BLaER1 treated with 17β-estradiol and CSF1 and Interleukin-3, amounts not matched to agents 10 nM and 100 nM (cell line): Measurements from ENCODE around the gene CETN2.

ENCODE experiments used
- H3K27ac ChIP-seq, 11 experiments: shearing (Covaris generic); formaldehyde crosslinking; 2 replicates each; pipeline ENCODE4 v1.8.1; 2022
- H3K27me3 ChIP-seq, 11 experiments: shearing (Covaris generic); formaldehyde crosslinking; 2 replicates each; pipeline ENCODE4 v1.8.1; 2022
- H3K36me3 ChIP-seq, 11 experiments: shearing (Covaris generic); formaldehyde crosslinking; 2 replicates each; pipeline ENCODE4 v1.8.1; 2022
- H3K4me1 ChIP-seq, 10 experiments: shearing (Covaris generic); formaldehyde crosslinking; 2 replicates each; pipeline ENCODE4 v1.8.1; 2022
- H3K4me2 ChIP-seq, 11 experiments: shearing (Covaris generic); formaldehyde crosslinking; 2 replicates each; pipeline ENCODE4 v1.8.1; 2022
- H3K4me3 ChIP-seq, 10 experiments: shearing (Covaris generic); formaldehyde crosslinking; 2 replicates each; pipeline ENCODE4 v1.8.1; 2022
- H3K9ac ChIP-seq, 11 experiments: shearing (Covaris generic); formaldehyde crosslinking; 2 replicates each; pipeline ENCODE4 v1.8.1; 2022
- H3K9me3 ChIP-seq, 11 experiments: shearing (Covaris generic); formaldehyde crosslinking; replicated peaks in 1 of 11; 2 replicates each; pipeline ENCODE4 v1.8.1; 2022
- H4K20me1 ChIP-seq, 11 experiments: shearing (Covaris generic); formaldehyde crosslinking; 2 replicates each; pipeline ENCODE4 v1.8.1; 2022
- Cebpa-rat ChIP-seq, 11 experiments: shearing (Covaris generic); IDR thresholded peaks; 2 replicates each; pipeline ENCODE4 v1.8.1; 2022

Gene CETN2

GRCh38 chrX:152823657-152824056, 6.9 kb downstream of the CETN2 start:
- Histone ChIP-seq H3K4me2 (no peak overlapping the region), H3K9me3 (no peaks in the 10 kb centered on the region), H3K4me1 (no peaks in the 10 kb centered on the region), H3K27ac (no peak overlapping the region), H4K20me1 (peaks cover 0 to 15% (median 0%) of the 10 kb centered on the region in 11 experiments; a peak in 7 of 22 replicates), H3K4me3 (no peak overlapping the region), H3K9ac (no peak overlapping the region), H3K27me3 (peaks cover 90 to 100% (median 97%) of the 10 kb centered on the region in 11 experiments), H3K36me3 (peaks cover 0 to 3% (median 0%) of the 10 kb centered on the region in 11 experiments; a peak in 1 of 22 replicates)
- no peak for TF ChIP-seq Cebpa-rat (IDR thresholded peaks at IDR 0.05)

- Histone ChIP-seq H3K36me3 (no peaks in the 10 kb centered on the region), H4K20me1 (peaks cover 0 to 15% (median 0%) of the 10 kb centered on the region in 11 experiments; a peak in 7 of 22 replicates), H3K4me1 (no peaks in the 10 kb centered on the region), H3K27ac (no peak overlapping the region), H3K4me2 (no peak overlapping the region), H3K9me3 (no peaks in the 10 kb centered on the region), H3K9ac (no peak overlapping the region), H3K27me3 (peaks cover 90 to 100% (median 97%) of the 10 kb centered on the region in 11 experiments), H3K4me3 (no peak overlapping the region)
- TF ChIP-seq Cebpa-rat (IDR thresholded peaks at IDR 0.05) = no peak
These were observed 8.0 kb downstream of the CETN2 start for GRCh38 chrX:152822383-152823086.

- no peak overlapping the region for H3K9ac ChIP-seq
- peaks cover 0 to 15% (median 0%) of the 10 kb centered on the region in 11 experiments; a peak in 7 of 22 replicates for H4K20me1 ChIP-seq
- no peak overlapping the region for H3K27ac ChIP-seq
- H3K36me3 ChIP-seq = no peaks in the 10 kb centered on the region
- TF ChIP-seq Cebpa-rat (IDR thresholded peaks at IDR 0.05) = no peak
- H3K4me2 ChIP-seq = no peak overlapping the region
- peaks cover 88 to 99% (median 97%) of the 10 kb centered on the region in 11 experiments for H3K27me3 ChIP-seq
- no peaks in the 10 kb centered on the region for H3K4me1 ChIP-seq
- H3K9me3 ChIP-seq = no peaks in the 10 kb centered on the region
- H3K4me3 ChIP-seq = no peak overlapping the region
These were observed 9.3 kb downstream of the CETN2 start for GRCh38 chrX:152821145-152821765.

- Histone ChIP-seq H3K9me3 (no peaks in the 10 kb centered on the region), H3K4me3 (no peak overlapping the region), H3K27ac (no peak overlapping the region), H3K27me3 (peaks cover 92 to 100% (median 98%) of the 10 kb centered on the region in 11 experiments), H3K36me3 (no peaks in the 10 kb centered on the region), H4K20me1 (peaks cover 0 to 15% (median 0%) of the 10 kb centered on the region in 11 experiments; a peak in 7 of 22 replicates), H3K9ac (no peak overlapping the region), H3K4me1 (no peaks in the 10 kb centered on the region), H3K4me2 (no peak overlapping the region)
- no peak for TF ChIP-seq Cebpa-rat (IDR thresholded peaks at IDR 0.05)
These were observed 10.8 kb downstream of the CETN2 start for GRCh38 chrX:152819732-152820131.

GRCh38 chrX:152819266-152819665, 11.3 kb downstream of the CETN2 start:
- Histone ChIP-seq H3K27ac (no peak overlapping the region), H3K9ac (no peak overlapping the region), H3K4me2 (no peak overlapping the region), H4K20me1 (peaks cover 0 to 15% (median 0%) of the 10 kb centered on the region in 11 experiments; a peak in 7 of 22 replicates), H3K27me3 (peaks cover 92 to 100% (median 98%) of the 10 kb centered on the region in 11 experiments), H3K4me1 (no peaks in the 10 kb centered on the region), H3K4me3 (no peak overlapping the region), H3K9me3 (no peaks in the 10 kb centered on the region), H3K36me3 (no peaks in the 10 kb centered on the region)
- no peak for TF ChIP-seq Cebpa-rat (IDR thresholded peaks at IDR 0.05)

- H3K9ac ChIP-seq = no peak overlapping the region
- peaks cover 0 to 15% (median 0%) of the 10 kb centered on the region in 11 experiments; a peak in 5 of 22 replicates for H4K20me1 ChIP-seq
- H3K9me3 ChIP-seq = no peaks in the 10 kb centered on the region
- peaks cover 92 to 100% (median 98%) of the 10 kb centered on the region in 11 experiments for H3K27me3 ChIP-seq
- no peak overlapping the region for H3K4me3 ChIP-seq
- no peaks in the 10 kb centered on the region for H3K4me1 ChIP-seq
- TF ChIP-seq Cebpa-rat (IDR thresholded peaks at IDR 0.05) = no peak
- no peaks in the 10 kb centered on the region for H3K36me3 ChIP-seq
- no peak overlapping the region for H3K27ac ChIP-seq
- no peak overlapping the region for H3K4me2 ChIP-seq
These were observed 12.2 kb downstream of the CETN2 start for GRCh38 chrX:152818356-152818755.

DNA sequence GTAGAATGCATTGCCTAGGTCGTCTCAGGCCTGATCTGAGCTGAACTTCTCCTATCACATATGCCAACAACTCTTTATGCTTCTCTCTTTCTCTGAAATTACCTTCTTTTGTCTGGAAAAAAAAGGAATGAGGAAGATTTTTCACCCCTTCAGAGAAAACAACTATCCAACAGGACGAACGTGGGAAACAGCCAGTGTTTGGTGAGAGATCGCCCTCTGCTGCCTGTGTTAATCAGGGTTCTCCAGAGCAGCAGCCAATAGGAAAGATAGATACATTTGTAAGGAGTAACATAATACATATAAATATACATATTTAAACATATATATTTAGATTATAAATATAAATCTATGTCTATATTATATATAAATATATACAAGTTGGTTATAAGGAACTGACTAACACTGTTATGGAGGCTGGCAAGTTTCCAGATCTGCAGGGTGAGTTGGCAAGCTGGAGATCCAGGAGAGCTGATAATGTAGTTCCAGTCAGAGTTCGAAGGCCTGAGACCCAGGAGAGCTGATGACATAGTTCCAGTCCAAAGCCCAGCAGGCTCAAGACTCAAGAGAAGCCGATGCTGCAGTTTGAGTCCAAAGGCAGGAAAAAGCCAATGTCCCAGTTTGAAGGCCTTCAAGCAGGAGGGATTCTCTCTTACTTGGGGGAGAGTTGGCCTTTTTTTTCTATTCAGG, 13.3 kb downstream of the CETN2 start:
- H3K4me3 ChIP-seq = no peak overlapping the region
- no peak for TF ChIP-seq Cebpa-rat (IDR thresholded peaks at IDR 0.05)

GRCh38 chrX:152814048-152814447, 16.5 kb downstream of the CETN2 start:
- no peak overlapping the region for H3K4me3 ChIP-seq
- H3K36me3 ChIP-seq = no peaks in the 10 kb centered on the region

More for the DNA sequence above, 13.3 kb downstream of the CETN2 start:
- Histone ChIP-seq H3K27me3 (peaks cover 92 to 100% (median 98%) of the 10 kb centered on the region in 11 experiments), H3K4me1 (no peaks in the 10 kb centered on the region), H3K9ac (no peak overlapping the region), H3K36me3 (no peaks in the 10 kb centered on the region), H3K4me2 (no peak overlapping the region), H4K20me1 (peaks cover 0 to 14% (median 0%) of the 10 kb centered on the region in 11 experiments; a peak in 5 of 22 replicates), H3K27ac (no peak overlapping the region), H3K9me3 (no peaks in the 10 kb centered on the region)

DNA sequence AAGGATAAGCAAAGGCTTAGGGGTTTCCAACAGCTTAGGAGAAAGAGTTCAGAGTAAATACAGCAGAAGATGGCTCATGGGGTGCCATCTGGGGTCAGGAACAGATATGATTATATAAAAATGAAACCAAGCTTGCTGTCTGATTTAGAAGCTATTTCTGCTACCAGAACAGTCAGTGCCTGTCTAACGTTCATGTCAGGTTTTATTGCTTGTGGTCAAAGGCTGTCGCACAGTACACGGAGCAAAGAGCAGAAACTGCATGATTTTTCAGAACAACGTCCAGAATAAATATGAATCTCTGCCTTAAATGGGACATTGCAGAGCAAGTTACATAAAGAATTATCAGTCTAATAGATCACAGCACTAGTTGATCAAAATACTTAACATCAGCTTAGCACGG, 17.4 kb downstream of the CETN2 start:
- H4K20me1 ChIP-seq = peaks cover 0 to 11% (median 0%) of the 10 kb centered on the region in 11 experiments; a peak in 3 of 22 replicates
- H3K9me3 ChIP-seq = no peaks in the 10 kb centered on the region; a peak in 1 of 22 replicates
- no peaks in the 10 kb centered on the region for H3K4me1 ChIP-seq
- peaks cover 92 to 100% (median 99%) of the 10 kb centered on the region in 11 experiments for H3K27me3 ChIP-seq
- no peak overlapping the region for H3K4me3 ChIP-seq
- TF ChIP-seq Cebpa-rat (IDR thresholded peaks at IDR 0.05) = no peak
- H3K36me3 ChIP-seq = no peaks in the 10 kb centered on the region
- H3K4me2 ChIP-seq = no peak overlapping the region
- no peak overlapping the region for H3K9ac ChIP-seq
- no peak overlapping the region for H3K27ac ChIP-seq

More at GRCh38 chrX:152814048-152814447, 16.5 kb downstream of the CETN2 start:
- peaks cover 0 to 11% (median 0%) of the 10 kb centered on the region in 11 experiments; a peak in 3 of 22 replicates for H4K20me1 ChIP-seq
- no peak overlapping the region for H3K4me2 ChIP-seq
- H3K27me3 ChIP-seq = peaks cover 94 to 100% (median 99%) of the 10 kb centered on the region in 11 experiments
- no peak for TF ChIP-seq Cebpa-rat (IDR thresholded peaks at IDR 0.05)
- H3K9ac ChIP-seq = no peak overlapping the region
- H3K4me1 ChIP-seq = no peaks in the 10 kb centered on the region
- no peaks in the 10 kb centered on the region for H3K9me3 ChIP-seq
- H3K27ac ChIP-seq = no peak overlapping the region
